SU-DHL-6 (cell line): ENCODE data around the gene PHF10.
"Not testable (repeated sequence)": the region's sequence is repeated elsewhere in the genome, so short reads cannot be mapped to it uniquely, and the experiment has no call there.

Experiments
- H2AFZ ChIP-seq: fragments of 200-600 bp; sonication (generic); 2 replicates; pipeline ENCODE4 v1.6.1; 2014; ENCODE audit warnings: low read depth, mild to moderate bottlenecking, moderate library complexity, mixed read lengths, antibody characterized with exemption, low read length; ENCODE audit not compliant: severe bottlenecking
- H3F3A ChIP-seq: fragments of 200-600 bp; shearing (Covaris generic); 2 replicates; pipeline ENCODE4 v1.6.0; 2016; ENCODE audit warnings: antibody characterized with exemption, mild to moderate bottlenecking; ENCODE audit not compliant: insufficient read depth
- H3K27ac ChIP-seq: fragments of 200-600 bp; sonication (generic); 2 replicates; pipeline ENCODE4 v1.5.1; 2016; ENCODE audit warnings: low read depth, mild to moderate bottlenecking, low read length, moderate library complexity, mixed read lengths
- H3K27me3 ChIP-seq: fragments of 200-600 bp; sonication (generic), shearing (Covaris generic); 2 replicates; pipeline ENCODE4 v1.6.0; 2014; ENCODE audit warnings: mild to moderate bottlenecking, low read length
- H3K36me3 ChIP-seq: fragments of 200-600 bp; sonication (generic); 2 replicates; pipeline ENCODE4 v1.6.1; 2014; ENCODE audit warnings: mild to moderate bottlenecking, low read length, mixed read lengths
- H3K4me2 ChIP-seq: fragments of 300-600, 200-600 bp; shearing (Covaris generic), sonication (generic); 2 replicates; pipeline ENCODE4 v1.6.0; 2014; ENCODE audit warnings: low read length, low read depth, mild to moderate bottlenecking; ENCODE audit not compliant: poor library complexity, severe bottlenecking
- H3K4me3 ChIP-seq: fragments of 200-600 bp; sonication (generic); 2 replicates; pipeline ENCODE4 v1.5.1; 2014; ENCODE audit warnings: antibody characterized with exemption, low read length, mild to moderate bottlenecking, mixed read lengths; ENCODE audit not compliant: insufficient read depth, poor library complexity, severe bottlenecking
- H3K79me2 ChIP-seq: fragments of 200-600 bp; sonication (generic); 2 replicates; pipeline ENCODE4 v1.6.1; 2014; ENCODE audit warnings: mild to moderate bottlenecking, low read length, moderate library complexity; ENCODE audit not compliant: insufficient read depth
- H3K9ac ChIP-seq: fragments of 200-600 bp; sonication (generic); 2 replicates; pipeline ENCODE4 v1.7.0; 2014; ENCODE audit warnings: mild to moderate bottlenecking, low read length
- H3K9me2 ChIP-seq: fragments of 200-600 bp; sonication (generic); replicated peaks from 2 replicates; pipeline ENCODE4 v1.6.1; 2014; ENCODE audit warnings: low read length; ENCODE audit not compliant: insufficient read depth
- H3K9me3 ChIP-seq: fragments of 200-600 bp; sonication (generic); 2 replicates; pipeline ENCODE4 v1.6.1; 2014; ENCODE audit warnings: low read length, mixed read lengths; ENCODE audit not compliant: insufficient read depth
- H4K20me1 ChIP-seq: fragments of 200-600 bp; sonication (generic); 2 replicates; pipeline ENCODE4 v1.6.1; 2014; ENCODE audit warnings: low read depth, mild to moderate bottlenecking, antibody characterized with exemption, low read length, moderate library complexity, mixed read lengths
- CTCF ChIP-seq: fragments of 200-600 bp; sonication (generic); IDR thresholded peaks from one replicate; pipeline ENCODE4 v1.5.1; 2017; ENCODE audit warnings: antibody characterized with exemption, mild to moderate bottlenecking, low read length, moderate library complexity; ENCODE audit not compliant: insufficient read depth, poor library complexity, severe bottlenecking
- EZH2phosphoT487 ChIP-seq: fragments of 200-600 bp; sonication (generic), shearing (Covaris generic); conservative IDR thresholded peaks from 2 replicates; pipeline ENCODE4 v1.6.1; 2018; ENCODE audit warnings: mild to moderate bottlenecking, antibody characterized with exemption, low read length, moderate library complexity, mixed read lengths

Gene PHF10

GRCh38 chr6:169701311-169701953 lies 22.9 kb downstream of the PHF10 start:
- Histone ChIP-seq H3F3A (peaks cover 6% of the 10 kb centered on the region; the same call in 1 of the 2 replicates), H3K4me3 (peak overlapping the region; percentile 88), H4K20me1 (no peaks in the 10 kb centered on the region; the same call in 1 of the 2 replicates), H2AFZ (peak overlapping the region; percentile 75), H3K9ac (peak overlapping the region; percentile 88), H3K4me2 (peak overlapping the region; percentile 91), H3K79me2 (peaks cover 63% of the 10 kb centered on the region), H3K27me3 (no peaks in the 10 kb centered on the region), H3K27ac (peak overlapping the region; percentile 46), H3K9me3 (no peaks in the 10 kb centered on the region), H3K36me3 (no peaks in the 10 kb centered on the region; the same call in 1 of the 2 replicates), H3K9me2 (no peaks in the 10 kb centered on the region)
- TF ChIP-seq EZH2phosphoT487 (no peak), CTCF (no peak)

GRCh38 chr6:169700296-169700695 lies 24.0 kb downstream of the PHF10 start:
- TF ChIP-seq EZH2phosphoT487 (no peak), CTCF (no peak)
- H3K27ac ChIP-seq, result no peak overlapping the region
- no peaks in the 10 kb centered on the region; the same call in 1 of the 2 replicates for H3F3A ChIP-seq
- H3K9me3 ChIP-seq, result no peaks in the 10 kb centered on the region
- H3K36me3 ChIP-seq, result no peaks in the 10 kb centered on the region; the same call in 1 of the 2 replicates
- peaks cover 64% of the 10 kb centered on the region for H3K79me2 ChIP-seq
- H3K4me3 ChIP-seq, result peak overlapping the region; percentile 88
- no peaks in the 10 kb centered on the region; the same call in 1 of the 2 replicates for H4K20me1 ChIP-seq
- no peaks in the 10 kb centered on the region for H3K9me2 ChIP-seq
- no peak overlapping the region for H2AFZ ChIP-seq
- H3K9ac ChIP-seq, result peak overlapping the region; percentile 88
- H3K27me3 ChIP-seq, result no peaks in the 10 kb centered on the region
- peak overlapping the region; percentile 91 for H3K4me2 ChIP-seq

- H3K27me3 ChIP-seq, result not testable (repeated sequence)
Measured at GRCh38 chr6:169697115-169697514, 27.2 kb downstream of the PHF10 start.

More at GRCh38 chr6:169697115-169697514, 27.2 kb downstream of the PHF10 start:
- not testable (repeated sequence) for H3K36me3 ChIP-seq, H4K20me1 ChIP-seq, H3K4me3 ChIP-seq, H3K27ac ChIP-seq, H3K9ac ChIP-seq, H2AFZ ChIP-seq, H3K9me2 ChIP-seq, H3K4me2 ChIP-seq, H3F3A ChIP-seq, H3K9me3 ChIP-seq
- peaks cover 50% of the 10 kb centered on the region for H3K79me2 ChIP-seq
- peak; percentile 10 for TF ChIP-seq CTCF
